Thymus (tissue), 11 donors: ENCODE measurements around the gene TAAR8. TPM values are rescaled to one million over a fixed set of nuclear protein-coding genes. Genes with fewer than 3 reads are reported as not detected.
A peak's percentile ranks its signal among the peaks of the same experiment; 100 is the strongest.

ENCODE experiments used
- DNase-seq, 9 donors: peaks; one replicate each; pipeline ENCODE4 v3.0.0-alpha.2; 2013; ENCODE audit warnings: low spot score in 9 of 9, low read depth in 6 of 9, missing footprints in 1 of 9
- H3K27ac ChIP-seq, 2 donors: one replicate each; pipeline ENCODE4 v1.5.1; 2013; ENCODE audit warnings: control low read depth in 1 of 2, low read depth in 1 of 2, low read length in 1 of 2, mild to moderate bottlenecking in 1 of 2, moderate library complexity in 1 of 2
- H3K27me3 ChIP-seq, 2 donors: one replicate each; pipeline ENCODE4 v1.5.1; 2013; ENCODE audit warnings: low read length in 1 of 2; ENCODE audit not compliant: control insufficient read depth in 2 of 2, insufficient read depth in 1 of 2
- H3K36me3 ChIP-seq, 2 donors: one replicate each; pipeline ENCODE4 v1.5.1; 2013; ENCODE audit warnings: low read length in 1 of 2, mild to moderate bottlenecking in 1 of 2, moderate library complexity in 1 of 2; ENCODE audit not compliant: control insufficient read depth in 2 of 2, insufficient read depth in 2 of 2
- H3K4me1 ChIP-seq, 2 donors: one replicate each; pipeline ENCODE4 v1.5.1; 2013; ENCODE audit warnings: low read length in 2 of 2; ENCODE audit not compliant: control insufficient read depth in 2 of 2, insufficient read depth in 2 of 2
- H3K4me3 ChIP-seq, 2 donors: one replicate each; pipeline ENCODE4 v1.5.1; 2013; ENCODE audit warnings: low read length in 2 of 2, control low read depth in 1 of 2, mild to moderate bottlenecking in 1 of 2
- H3K9me3 ChIP-seq, 2 donors: one replicate each; pipeline ENCODE4 v1.5.1; 2013; ENCODE audit warnings: low read length in 1 of 2, mild to moderate bottlenecking in 1 of 2; ENCODE audit not compliant: control insufficient read depth in 2 of 2, insufficient read depth in 1 of 2
- WGBS: extraction: QIAGEN DNeasy Blood & Tissue Kit; methylation state at CpG from one replicate; pipeline ENCODE4 v1.1.7; 2013; 5-methylcytosine and 5-hydroxymethylcytosine counted together
- polyA plus RNA-seq: library from polyadenylated mRNA; stranded (reverse); fragments of 200-250 nt; gene quantifications from one replicate; pipeline ENCODE4 v1.2.3, GENCODE V29; 2013
- total RNA-seq: library from RNA; stranded (reverse); fragments of 120-200 nt; gene quantifications from one replicate; pipeline ENCODE4 v1.2.4, GENCODE V29; 2013
- donor health status: healthy.

Gene TAAR8
- total and polyA plus RNA-seq, 2 donors, result not detected

DNA sequence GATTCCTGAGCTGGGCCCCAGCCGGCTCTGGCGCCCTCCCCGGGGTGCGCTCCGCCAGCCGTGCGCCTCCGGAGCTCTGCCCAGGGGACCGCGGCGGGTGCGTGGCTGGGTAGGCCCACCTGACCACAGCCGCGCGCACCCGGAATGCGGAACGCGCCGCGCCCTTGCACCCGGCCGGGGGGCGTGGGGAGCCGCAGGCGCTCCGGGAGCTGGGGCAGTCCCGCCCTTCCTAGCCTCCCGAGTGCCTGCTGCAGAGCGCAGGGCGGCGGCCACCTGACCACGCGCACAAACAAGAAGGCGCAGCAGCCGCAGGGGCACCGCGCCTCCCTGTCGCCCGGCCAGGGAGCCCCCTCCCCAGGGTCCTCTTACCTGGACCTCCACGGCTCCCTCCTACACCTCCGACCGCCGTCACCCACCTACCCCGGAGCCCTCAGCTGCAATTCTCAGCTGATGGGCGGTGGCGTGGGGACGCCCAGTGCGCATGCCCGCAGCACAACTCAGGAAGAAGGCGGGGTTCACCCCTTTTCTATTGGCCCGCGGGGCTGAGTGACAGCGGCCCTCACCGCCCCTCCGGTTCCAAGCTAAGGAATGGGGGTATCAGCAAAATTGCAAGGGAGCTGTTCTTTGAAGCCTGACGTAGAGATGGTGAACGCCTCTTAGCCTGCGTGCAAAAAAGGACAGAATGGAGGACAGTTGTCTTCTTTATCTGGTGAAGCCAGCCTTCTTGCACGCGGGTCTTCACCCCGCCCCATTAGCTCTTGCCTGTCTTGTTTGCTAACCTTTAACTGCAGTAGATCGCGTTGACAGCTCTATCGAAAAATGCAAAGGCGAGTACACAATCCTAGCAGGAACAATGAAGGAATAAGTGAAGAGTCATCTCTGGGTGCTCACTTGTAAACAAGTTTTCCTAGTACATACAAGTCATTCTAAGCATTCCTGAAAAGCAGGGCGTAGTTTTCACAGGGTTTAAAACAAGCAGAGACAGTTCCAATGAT is 39.5 kb upstream of the TAAR8 start, which contains the start of gene STX7:
TSS of gene STX7 (minus strand) at position 479 of the 995 bp plus-strand sequence. CDS start 9,586 bp downstream, outside the sequence.
- peak; percentile 76 to 94 (median 87) for DNase-seq
- H3K9me3 ChIP-seq, result no peaks in the 10 kb centered on the region
- 1% methylated on average over 67 of the region's 67 CpGs for WGBS
- peaks cover 5 to 7% of the 10 kb centered on the region in 2 donors for H3K4me1 ChIP-seq
- no peaks in the 10 kb centered on the region for H3K36me3 ChIP-seq
- peak within 1 kb of the TSS; percentile 78 to 81 for H3K27ac ChIP-seq
- H3K4me3 ChIP-seq, result peak within 1 kb of the TSS; percentile 73 to 85
- peaks cover 0 to 2% of the 10 kb centered on the region in 2 donors for H3K27me3 ChIP-seq

DNA sequence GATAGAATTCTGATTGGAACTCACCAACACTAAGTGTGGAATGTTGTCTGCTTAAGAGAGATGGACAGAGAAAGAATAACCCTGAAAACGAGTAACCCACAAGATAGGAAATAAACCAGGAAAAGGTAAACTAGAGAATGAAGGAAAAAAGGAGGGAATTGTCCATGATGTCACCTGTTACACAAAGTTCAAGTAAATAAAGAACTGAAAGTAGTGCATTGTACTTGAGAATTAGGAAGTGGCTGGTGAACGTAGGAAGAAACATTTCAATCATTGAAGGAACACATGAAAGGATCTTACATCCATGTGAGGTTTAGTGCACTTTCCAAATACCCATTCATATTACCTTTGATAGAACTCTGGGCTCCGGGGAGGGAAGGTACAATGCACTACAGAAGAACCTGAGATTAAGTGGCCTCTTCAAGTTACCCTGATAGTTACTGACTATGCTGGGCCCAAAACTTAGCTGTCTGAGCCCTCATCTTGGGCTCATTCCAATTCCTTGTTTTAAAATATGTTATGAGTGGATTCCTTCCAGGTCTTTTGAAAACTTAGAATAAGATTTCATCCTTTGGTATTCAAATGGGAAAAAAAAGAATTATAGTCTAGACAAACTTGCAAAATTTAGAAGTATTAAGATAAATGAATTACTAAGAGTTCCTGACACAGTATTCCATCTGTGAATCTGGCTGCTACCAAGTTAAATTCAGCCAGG is 38.5 kb upstream of the TAAR8 start:
- Histone ChIP-seq H3K27me3 (peaks cover 0 to 2% of the 10 kb centered on the region in 2 donors), H3K4me3 (no peak overlapping the region), H3K27ac (no peak overlapping the region), H3K36me3 (no peaks in the 10 kb centered on the region), H3K9me3 (no peaks in the 10 kb centered on the region), H3K4me1 (peaks cover 5 to 7% of the 10 kb centered on the region in 2 donors)
- no peak for DNase-seq
- 37% methylated on average over 3 of the region's 3 CpGs for WGBS

DNA sequence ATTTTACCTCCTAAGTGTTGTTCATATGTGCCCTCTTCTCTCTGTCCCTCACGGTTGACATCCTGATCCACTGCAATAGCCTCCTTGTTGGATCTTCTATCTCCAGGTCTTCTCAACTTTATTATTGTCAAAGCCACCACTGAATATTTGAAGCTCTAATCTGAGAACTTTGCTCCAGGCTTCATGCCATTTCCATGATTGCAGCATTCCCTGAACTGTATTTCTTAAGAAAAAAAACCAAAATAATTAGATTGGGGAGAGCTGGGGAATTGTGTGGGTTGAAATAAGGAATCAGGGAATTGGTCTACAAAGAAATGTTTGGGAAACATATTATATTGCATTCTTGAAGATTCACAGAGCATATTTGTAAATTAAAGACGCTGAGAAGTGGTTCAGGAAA is 37.1 kb upstream of the TAAR8 start:
- H3K4me1 ChIP-seq, result peaks cover 5 to 7% of the 10 kb centered on the region in 2 donors
- peaks cover 0 to 2% of the 10 kb centered on the region in 2 donors for H3K27me3 ChIP-seq
- H3K36me3 ChIP-seq, result no peaks in the 10 kb centered on the region
- no peaks in the 10 kb centered on the region for H3K9me3 ChIP-seq
- no peak overlapping the region for H3K4me3 ChIP-seq
- DNase-seq, result no peak
- 68% methylated on average over 2 of the region's 2 CpGs for whole genome bisulfite sequencing
- no peak overlapping the region for H3K27ac ChIP-seq

DNA sequence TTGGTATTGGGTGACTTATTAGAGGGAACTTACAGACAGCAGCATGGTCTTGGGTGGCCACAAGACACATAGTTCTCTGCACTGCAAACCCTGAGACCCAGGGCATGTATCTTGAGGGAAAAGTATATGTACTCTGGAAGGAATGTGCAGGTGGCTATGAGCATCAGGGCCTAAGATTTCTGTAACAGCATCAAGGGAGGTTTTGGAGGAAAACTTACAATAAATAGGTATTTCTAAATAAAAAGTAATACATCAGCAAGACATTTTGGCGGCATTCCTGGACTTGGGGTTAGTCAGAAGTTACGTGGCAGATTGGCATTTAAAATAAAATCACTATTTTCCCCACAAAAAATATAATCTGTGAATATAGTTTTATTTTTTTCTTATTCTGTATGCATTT is 31.5 kb upstream of the TAAR8 start:
- Histone ChIP-seq H3K4me1 (no peaks in the 10 kb centered on the region), H3K36me3 (no peaks in the 10 kb centered on the region), H3K4me3 (no peak overlapping the region), H3K9me3 (no peaks in the 10 kb centered on the region), H3K27ac (no peak overlapping the region), H3K27me3 (peaks cover 0 to 2% of the 10 kb centered on the region in 2 donors)
- no peak for DNase-seq
- WGBS, result 49% methylated on average over 2 of the region's 2 CpGs

DNA sequence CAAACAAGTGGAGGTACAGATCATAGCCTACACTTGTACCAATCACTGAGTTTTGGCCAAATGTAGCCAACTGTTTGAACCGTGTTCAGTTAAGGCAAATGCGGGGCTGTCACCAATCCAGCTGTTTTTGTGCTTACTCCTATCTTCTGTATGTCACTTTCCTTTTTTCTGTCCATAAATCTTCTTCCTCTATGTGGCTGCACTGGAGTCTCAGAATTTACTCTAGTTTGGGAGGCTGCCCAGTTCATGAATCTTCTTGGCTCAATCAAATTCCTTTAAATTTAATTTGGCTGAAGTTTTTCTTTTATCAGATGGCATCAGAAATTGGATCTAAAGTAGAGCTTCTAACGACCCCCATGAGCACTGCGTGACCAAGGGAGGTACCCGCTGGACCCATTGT is 27.8 kb upstream of the TAAR8 start:
- no peaks in the 10 kb centered on the region for H3K36me3 ChIP-seq
- H3K9me3 ChIP-seq, result no peaks in the 10 kb centered on the region
- H3K4me3 ChIP-seq, result no peak overlapping the region
- no peak for DNase-seq
- H3K27me3 ChIP-seq, result no peaks in the 10 kb centered on the region
- no peaks in the 10 kb centered on the region for H3K4me1 ChIP-seq
- WGBS, result 88% methylated on average over 5 of the region's 5 CpGs
- no peak overlapping the region for H3K27ac ChIP-seq

DNA sequence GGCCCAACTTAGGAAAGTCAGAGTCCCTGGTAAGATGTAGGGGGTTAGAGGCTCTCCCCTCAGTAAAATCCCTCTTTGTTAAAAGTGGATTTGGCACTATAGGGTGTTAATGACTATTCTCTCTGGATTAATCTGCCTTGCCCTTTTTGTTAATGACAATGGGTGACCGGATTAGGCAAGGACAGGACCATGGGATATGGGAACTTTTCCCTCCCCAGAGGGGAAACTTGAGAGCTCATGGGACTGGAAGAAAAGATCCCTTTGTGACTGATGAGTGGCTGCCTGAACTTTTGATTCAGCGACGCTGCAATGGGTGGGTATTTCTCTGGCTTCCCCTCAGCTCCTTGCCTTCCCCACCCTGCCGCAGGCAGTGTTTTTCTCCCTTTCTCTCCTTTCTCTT is 26.6 kb upstream of the TAAR8 start:
- no peak overlapping the region for H3K27ac ChIP-seq
- DNase-seq, result no peak
- H3K27me3 ChIP-seq, result no peaks in the 10 kb centered on the region
- no peaks in the 10 kb centered on the region for H3K4me1 ChIP-seq
- H3K4me3 ChIP-seq, result no peak overlapping the region
- no peaks in the 10 kb centered on the region for H3K9me3 ChIP-seq
- no peaks in the 10 kb centered on the region for H3K36me3 ChIP-seq
- 88% methylated on average over 4 of the region's 4 CpGs for WGBS

DNA sequence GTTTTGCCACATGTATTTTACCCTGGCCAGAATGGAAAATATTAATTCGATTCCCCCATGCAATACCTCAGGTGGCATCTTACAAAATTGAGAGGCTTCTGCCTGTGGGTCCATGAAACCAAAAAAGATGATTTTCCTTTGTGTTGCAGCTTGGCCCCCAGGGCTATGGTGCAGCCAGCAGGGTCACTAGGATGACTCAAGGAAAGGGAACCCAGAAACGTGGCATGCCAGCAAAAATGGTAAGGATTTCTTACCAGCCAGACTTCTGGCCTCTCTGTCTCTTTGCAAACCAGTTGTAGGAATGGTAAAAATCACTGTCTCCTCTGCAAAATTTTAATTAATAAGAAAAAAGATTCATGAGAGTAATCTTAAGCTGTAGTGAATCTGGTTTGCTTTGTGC is 26.0 kb upstream of the TAAR8 start:
- Histone ChIP-seq H3K27me3 (no peaks in the 10 kb centered on the region), H3K36me3 (no peaks in the 10 kb centered on the region), H3K27ac (no peak overlapping the region), H3K4me3 (no peak overlapping the region), H3K4me1 (no peaks in the 10 kb centered on the region), H3K9me3 (no peaks in the 10 kb centered on the region)
- WGBS, result 89% methylated on average over 2 of the region's 2 CpGs
- no peak for DNase-seq

DNA sequence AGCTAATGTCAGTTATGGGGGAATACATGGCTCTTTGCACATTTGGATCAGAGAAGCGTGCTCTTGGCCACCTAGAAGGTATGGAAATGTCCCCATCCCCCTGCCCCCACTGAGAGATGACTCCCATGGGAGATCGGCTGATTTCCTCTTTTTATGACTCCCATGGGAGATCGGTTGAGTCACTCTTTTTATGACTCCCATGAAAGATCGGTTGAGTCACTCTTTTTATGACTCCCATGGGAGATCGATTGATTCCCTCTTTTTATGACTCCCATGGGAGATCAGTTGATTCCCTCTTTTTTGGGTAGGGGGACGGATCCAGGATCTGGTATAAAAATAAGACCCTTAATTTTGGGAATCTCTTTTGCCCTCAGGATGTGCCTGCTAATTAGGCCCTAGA is 24.7 kb upstream of the TAAR8 start:
- no peaks in the 10 kb centered on the region for H3K4me1 ChIP-seq
- H3K27ac ChIP-seq, result no peak overlapping the region
- no peak overlapping the region for H3K4me3 ChIP-seq
- H3K36me3 ChIP-seq, result no peaks in the 10 kb centered on the region
- WGBS, result 87% methylated on average over 6 of the region's 6 CpGs
- H3K9me3 ChIP-seq, result no peaks in the 10 kb centered on the region
- H3K27me3 ChIP-seq, result no peaks in the 10 kb centered on the region
- no peak for DNase-seq
